ENCODE measurements around the gene FCRL1.

DNA sequence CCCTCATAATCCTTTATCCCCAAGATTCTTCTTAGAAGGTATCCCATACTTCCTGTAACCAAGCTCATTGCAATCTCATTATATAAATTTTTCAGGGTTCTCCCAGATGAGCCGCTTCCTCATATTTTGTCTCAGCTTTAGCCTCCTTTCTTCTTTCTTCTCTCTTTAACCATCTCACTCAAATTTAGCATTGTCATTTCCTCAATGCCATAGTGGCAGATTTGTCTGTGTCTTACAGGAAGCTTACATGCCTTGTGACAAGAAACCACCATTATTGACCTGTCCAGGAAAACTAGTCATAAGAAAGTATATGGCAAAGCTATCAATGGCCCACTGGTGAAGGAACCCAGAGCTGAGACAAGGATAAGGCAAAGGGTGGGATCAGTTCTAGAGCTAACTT, 37.0 kb downstream of the FCRL1 start:
- TF ChIP-seq, protein P1, sequence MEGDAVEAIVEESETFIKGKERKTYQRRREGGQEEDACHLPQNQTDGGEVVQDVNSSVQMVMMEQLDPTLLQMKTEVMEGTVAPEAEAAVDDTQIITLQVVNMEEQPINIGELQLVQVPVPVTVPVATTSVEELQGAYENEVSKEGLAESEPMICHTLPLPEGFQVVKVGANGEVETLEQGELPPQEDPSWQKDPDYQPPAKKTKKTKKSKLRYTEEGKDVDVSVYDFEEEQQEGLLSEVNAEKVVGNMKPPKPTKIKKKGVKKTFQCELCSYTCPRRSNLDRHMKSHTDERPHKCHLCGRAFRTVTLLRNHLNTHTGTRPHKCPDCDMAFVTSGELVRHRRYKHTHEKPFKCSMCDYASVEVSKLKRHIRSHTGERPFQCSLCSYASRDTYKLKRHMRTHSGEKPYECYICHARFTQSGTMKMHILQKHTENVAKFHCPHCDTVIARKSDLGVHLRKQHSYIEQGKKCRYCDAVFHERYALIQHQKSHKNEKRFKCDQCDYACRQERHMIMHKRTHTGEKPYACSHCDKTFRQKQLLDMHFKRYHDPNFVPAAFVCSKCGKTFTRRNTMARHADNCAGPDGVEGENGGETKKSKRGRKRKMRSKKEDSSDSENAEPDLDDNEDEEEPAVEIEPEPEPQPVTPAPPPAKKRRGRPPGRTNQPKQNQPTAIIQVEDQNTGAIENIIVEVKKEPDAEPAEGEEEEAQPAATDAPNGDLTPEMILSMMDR (IDR thresholded peaks at IDR 0.05), result no peak
- TF ChIP-seq POLR2A (IDR thresholded peaks at IDR 0.05), result no peak
